Neural cell (in vitro differentiated cells): ENCODE results near the gene BABAM2.

ENCODE experiments used
- CTCF ChIP-seq: fragments of 450-650 bp; IDR thresholded peaks from 2 replicates; pipeline ENCODE4 v1.5.1; 2014; ENCODE audit warnings: antibody characterized with exemption, mild to moderate bottlenecking, moderate library complexity; ENCODE audit not compliant: poor library complexity, severe bottlenecking
- EP300 ChIP-seq: fragments of 450-650 bp; conservative IDR thresholded peaks from 2 replicates; pipeline ENCODE4 v1.6.1; 2014; ENCODE audit warnings: antibody characterized with exemption, mild to moderate bottlenecking, moderate library complexity; ENCODE audit not compliant: poor library complexity, severe bottlenecking
- EZH2 ChIP-seq: fragments of 200-600, 300-800 bp; shearing (Covaris generic), sonication (generic); IDR thresholded peaks from 2 replicates; pipeline ENCODE4 v1.6.1; 2014; ENCODE audit warnings: antibody characterized with exemption, low read length, borderline replicate concordance, mild to moderate bottlenecking; ENCODE audit not compliant: insufficient read depth, poor library complexity, severe bottlenecking
- POLR2AphosphoS5 ChIP-seq: IDR thresholded peaks from 2 replicates; pipeline ENCODE4 v1.6.1; 2012
- RAD21 ChIP-seq: fragments of 450-650 bp; conservative IDR thresholded peaks from 2 replicates; pipeline ENCODE4 v1.6.1; 2014; ENCODE audit warnings: antibody characterized with exemption, mild to moderate bottlenecking, moderate library complexity
- REST ChIP-seq: IDR thresholded peaks from 2 replicates; pipeline ENCODE4 v1.6.1; 2012; ENCODE audit warnings: borderline replicate concordance
- SMC3 ChIP-seq: fragments of 450-650 bp; conservative IDR thresholded peaks from 2 replicates; pipeline ENCODE4 v1.6.1; 2014; ENCODE audit warnings: antibody characterized with exemption, mild to moderate bottlenecking, moderate library complexity; ENCODE audit not compliant: poor library complexity

- TF ChIP-seq POLR2AphosphoS5 (no peak), CTCF (no peak), EZH2 (no peak), REST (no peak), EP300 (no peak), SMC3 (no peak), RAD21 (no peak)
Observed at GRCh38 chr2:28182348-28182747, 291.8 kb downstream of the BABAM2 start.
